Stimulated activated naive CD8-positive, alpha-beta T cell treated with anti-CD3 and anti-CD28 coated beads, Interleukin-15, amount 100 ng/mL, for 72 hours (primary cell): Measurements from ENCODE around the gene CNTNAP4.
A peak's percentile ranks its signal among the peaks of the same experiment; 100 is the strongest.

Experiments used
- ATAC-seq: fragments of 150-1000 bp; cut with Tn5 transposase; 2 replicates; pipeline ENCODE4 v1.10.0; 2021; ENCODE audit warnings: mild to moderate bottlenecking, moderate library complexity
- DNase-seq, 2 donors: peaks; one replicate each; pipeline ENCODE4 v3.0.0; 2021 to 2022
- H3K27ac Mint-ChIP-seq, 2 donors: one replicate each; pipeline ENCODE4 v1.8.0; 2022; ENCODE audit warnings: mild to moderate bottlenecking in 2 of 2, mixed read lengths in 2 of 2, moderate library complexity in 2 of 2
- H3K27me3 Mint-ChIP-seq: one replicate; pipeline ENCODE4 v1.8.0; 2022; ENCODE audit warnings: mixed read lengths
- H3K4me1 Mint-ChIP-seq: one replicate; pipeline ENCODE4 v1.8.0; 2022; ENCODE audit warnings: mild to moderate bottlenecking, mixed read lengths
- H3K4me3 Mint-ChIP-seq, 2 donors: one replicate each; pipeline ENCODE4 v1.8.0; 2022; ENCODE audit warnings: mild to moderate bottlenecking in 2 of 2, mixed read lengths in 2 of 2, moderate library complexity in 1 of 2
- H3K9me3 Mint-ChIP-seq, 2 donors: one replicate each; pipeline ENCODE4 v1.8.0; 2022; ENCODE audit warnings: mixed read lengths in 2 of 2

CNTNAP4 gene

DNA sequence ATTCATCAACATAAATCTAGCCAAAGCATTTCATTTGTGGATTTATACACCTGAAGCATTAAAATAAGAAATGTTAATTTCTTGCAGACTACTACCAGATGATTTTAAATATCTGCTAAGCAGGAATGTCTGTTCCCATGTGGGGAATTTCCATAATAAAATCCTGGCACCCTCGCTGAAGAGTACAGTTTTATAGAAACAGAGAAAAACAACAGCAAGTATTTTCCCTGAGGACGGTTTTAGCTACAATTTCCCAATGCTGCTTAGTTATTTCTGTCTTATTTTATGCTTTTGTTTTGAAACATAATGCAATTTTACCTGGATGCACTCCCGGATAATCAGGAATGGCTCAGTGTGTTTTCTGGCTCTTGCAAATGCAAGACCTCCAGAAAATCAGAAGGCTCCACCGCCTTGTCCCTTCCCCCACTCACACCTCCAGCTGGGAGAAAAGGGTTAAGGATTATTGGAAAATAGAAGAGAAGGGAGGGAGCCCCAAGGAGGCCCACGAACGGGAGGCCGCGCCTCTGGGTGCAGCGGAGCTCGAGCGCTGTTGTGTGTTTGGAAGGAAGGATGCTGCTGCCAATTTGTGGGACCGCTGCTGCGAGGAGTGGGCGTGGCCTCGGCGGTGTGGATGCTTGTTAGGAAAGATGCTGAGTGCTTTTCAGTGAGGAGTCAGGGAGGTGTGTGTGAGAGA lies at the start of gene CNTNAP4:
Gene CNTNAP4 (plus strand): TSS at position 657 of the 694 bp plus-strand sequence. CDS start 262 bp downstream, outside the sequence.
- Mint-ChIP-seq H3K4me3 (no peak within 1 kb of the TSS), H3K27me3 (peaks cover 15% of the 10 kb centered on the region), H3K9me3 (peaks cover 5 to 8% of the 10 kb centered on the region in 2 donors), H3K27ac (peak within 1 kb of the TSS in 1 of 2 donors; percentile 39), H3K4me1 (no peaks in the 10 kb centered on the region)
- ATAC-seq, result no peak
- DNase-seq, result no peak

DNA sequence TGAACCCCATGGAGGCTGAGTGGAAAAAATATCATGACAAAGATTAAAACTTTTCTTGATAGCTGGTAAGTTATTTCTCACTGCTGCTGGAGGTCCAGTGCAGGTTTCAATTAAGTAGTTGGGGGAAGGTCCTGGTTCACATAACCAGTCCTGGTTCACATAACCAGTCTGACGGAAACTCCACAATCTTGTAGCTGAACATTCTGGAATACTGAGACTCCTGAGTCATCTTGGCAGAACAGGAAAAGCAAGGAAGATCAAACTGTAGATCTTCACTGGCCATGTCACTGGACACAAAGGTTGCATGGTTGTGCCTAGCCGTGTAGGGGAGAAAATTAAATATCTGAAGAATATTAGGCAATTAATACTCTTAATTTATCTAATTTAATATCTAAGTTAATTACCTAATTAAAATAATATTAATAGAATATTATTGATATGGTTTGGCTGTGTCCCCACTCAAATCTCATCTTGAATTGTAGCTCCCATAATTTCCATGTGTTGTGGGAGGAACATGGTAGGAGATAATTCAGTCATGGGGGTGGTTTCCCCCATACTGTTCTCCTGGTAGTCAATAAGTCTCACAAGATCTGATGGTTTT lies 48.6 kb upstream of the CNTNAP4 start:
- Mint-ChIP-seq H3K27me3 (no peaks in the 10 kb centered on the region), H3K27ac (no peak overlapping the region), H3K4me3 (no peak overlapping the region), H3K9me3 (peaks cover 8 to 11% of the 10 kb centered on the region in 2 donors), H3K4me1 (no peaks in the 10 kb centered on the region)
- DNase-seq (no peak), ATAC-seq (no peak)

DNA sequence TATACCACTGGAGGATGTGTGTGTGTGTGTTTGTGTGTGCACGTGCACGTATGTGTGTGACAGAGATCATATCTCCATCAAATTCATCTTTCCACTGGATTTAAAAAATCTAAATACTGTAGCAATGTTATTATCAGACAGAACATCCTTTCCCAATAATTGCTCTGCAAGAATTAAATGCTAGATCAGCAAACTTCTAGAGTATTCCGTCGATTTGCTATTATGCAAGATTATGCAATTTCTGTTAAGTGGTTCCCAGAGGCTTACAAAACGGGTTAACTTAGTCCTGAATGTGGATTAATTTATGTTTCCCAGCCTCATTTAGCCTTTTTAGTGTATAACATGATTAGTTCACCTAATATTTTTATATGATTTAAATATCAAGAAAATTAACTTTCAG lies 44.5 kb upstream of the CNTNAP4 start:
- no peak overlapping the region for H3K4me3 Mint-ChIP-seq
- H3K27me3 Mint-ChIP-seq, result no peaks in the 10 kb centered on the region
- no peak overlapping the region for H3K27ac Mint-ChIP-seq

DNA sequence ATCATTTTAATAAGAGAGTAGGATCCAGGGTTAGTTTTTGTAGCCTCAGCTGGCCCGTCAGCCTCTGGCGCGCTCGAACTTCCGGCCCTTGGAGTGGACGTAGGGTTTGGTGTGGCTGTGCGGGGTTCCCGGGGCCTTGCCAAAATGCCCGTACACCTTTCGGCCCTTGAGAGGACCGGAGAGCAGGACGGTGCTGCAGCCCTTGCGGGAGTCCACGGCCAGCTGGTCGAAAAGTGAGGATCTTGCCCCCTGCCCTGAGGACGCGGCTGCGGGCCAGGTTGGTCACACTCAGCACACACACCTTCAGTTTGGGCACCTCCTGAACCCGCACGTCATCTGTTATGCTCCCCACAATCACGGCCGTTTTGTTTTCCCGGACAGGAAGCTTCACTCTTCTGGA lies 42.2 kb upstream of the CNTNAP4 start:
- ATAC-seq (no peak), DNase-seq (no peak)
- H3K4me3 Mint-ChIP-seq, result no peak overlapping the region
- H3K27ac Mint-ChIP-seq, result no peak overlapping the region
- H3K9me3 Mint-ChIP-seq, result peaks cover 7 to 14% of the 10 kb centered on the region in 2 donors
- no peaks in the 10 kb centered on the region for H3K27me3 Mint-ChIP-seq
- H3K4me1 Mint-ChIP-seq, result no peaks in the 10 kb centered on the region

More for the DNA sequence above, 44.5 kb upstream of the CNTNAP4 start:
- no peaks in the 10 kb centered on the region for H3K4me1 Mint-ChIP-seq
- peaks cover 11 to 14% of the 10 kb centered on the region in 2 donors for H3K9me3 Mint-ChIP-seq
- ATAC-seq (no peak), DNase-seq (no peak)

DNA sequence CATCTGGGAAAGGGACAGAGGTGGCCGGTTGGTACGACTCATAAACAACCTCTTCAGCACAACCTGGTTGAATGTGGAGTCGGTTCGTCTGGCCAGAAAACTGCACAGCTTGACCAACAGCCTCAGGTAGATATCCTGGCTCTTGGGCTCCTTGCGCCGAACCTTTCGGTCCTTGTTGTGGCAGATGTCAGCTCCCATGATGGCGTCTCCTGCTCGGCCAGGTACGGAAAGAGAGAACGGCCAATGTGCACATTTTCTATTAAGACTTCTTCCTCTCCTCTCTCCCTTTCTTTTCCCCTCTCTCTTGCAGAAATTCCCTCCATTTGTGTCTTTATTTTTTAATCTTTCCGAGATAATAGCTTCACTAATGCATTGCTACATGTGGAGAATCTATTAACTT lies 41.8 kb upstream of the CNTNAP4 start:
- Mint-ChIP-seq H3K9me3 (peaks cover 7 to 14% of the 10 kb centered on the region in 2 donors), H3K27ac (no peak overlapping the region), H3K4me1 (no peaks in the 10 kb centered on the region), H3K27me3 (no peaks in the 10 kb centered on the region), H3K4me3 (no peak overlapping the region)
- DNase-seq (no peak), ATAC-seq (no peak)

DNA sequence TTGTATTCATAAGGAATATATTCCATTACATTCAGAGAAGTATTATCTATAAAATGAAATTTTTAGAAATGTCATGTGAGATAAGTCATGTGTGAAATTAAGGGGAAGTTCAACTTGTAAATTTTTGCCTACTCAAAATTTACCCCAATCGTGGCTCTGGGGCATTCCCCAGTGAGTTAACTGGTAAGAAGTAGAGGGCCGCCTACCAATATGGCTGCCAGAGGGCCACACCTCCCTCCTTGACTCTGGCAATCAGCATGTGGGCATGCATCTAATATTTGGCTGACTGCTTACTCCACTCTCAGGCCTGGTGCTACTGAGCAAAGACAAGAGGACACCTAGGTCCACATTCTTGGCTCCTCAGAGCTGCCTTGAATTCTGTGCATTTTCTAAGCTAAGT lies 39.7 kb upstream of the CNTNAP4 start:
- ATAC-seq, result no peak
- no peak overlapping the region for H3K4me3 Mint-ChIP-seq
- no peaks in the 10 kb centered on the region for H3K27me3 Mint-ChIP-seq
- H3K27ac Mint-ChIP-seq, result no peak overlapping the region
- no peak for DNase-seq
- H3K9me3 Mint-ChIP-seq, result peaks cover 0 to 6% of the 10 kb centered on the region in 2 donors
- H3K4me1 Mint-ChIP-seq, result no peaks in the 10 kb centered on the region

- no peak for DNase-seq
- H3K27ac Mint-ChIP-seq, result no peak overlapping the region
- H3K27me3 Mint-ChIP-seq, result no peaks in the 10 kb centered on the region
- no peaks in the 10 kb centered on the region for H3K4me1 Mint-ChIP-seq
- ATAC-seq, result no peak
- peaks cover 0 to 6% of the 10 kb centered on the region in 2 donors for H3K9me3 Mint-ChIP-seq
- H3K4me3 Mint-ChIP-seq, result no peak overlapping the region
Measured at GRCh38 chr16:76241755-76242154, 35.4 kb upstream of the CNTNAP4 start.

GRCh38 chr16:76243620-76244019 lies 33.6 kb upstream of the CNTNAP4 start:
- peaks cover 5 to 15% of the 10 kb centered on the region in 2 donors for H3K9me3 Mint-ChIP-seq
- ATAC-seq (no peak), DNase-seq (no peak)
- no peaks in the 10 kb centered on the region for H3K27me3 Mint-ChIP-seq
- H3K27ac Mint-ChIP-seq, result no peak overlapping the region
- H3K4me1 Mint-ChIP-seq, result no peaks in the 10 kb centered on the region
- no peak overlapping the region for H3K4me3 Mint-ChIP-seq

- Mint-ChIP-seq H3K27ac (no peak overlapping the region), H3K4me3 (no peak overlapping the region), H3K27me3 (no peaks in the 10 kb centered on the region), H3K9me3 (peaks cover 5 to 16% of the 10 kb centered on the region in 2 donors), H3K4me1 (no peaks in the 10 kb centered on the region)
- DNase-seq (no peak), ATAC-seq (no peak)
Measured at GRCh38 chr16:76246587-76246986, 30.6 kb upstream of the CNTNAP4 start.

DNA sequence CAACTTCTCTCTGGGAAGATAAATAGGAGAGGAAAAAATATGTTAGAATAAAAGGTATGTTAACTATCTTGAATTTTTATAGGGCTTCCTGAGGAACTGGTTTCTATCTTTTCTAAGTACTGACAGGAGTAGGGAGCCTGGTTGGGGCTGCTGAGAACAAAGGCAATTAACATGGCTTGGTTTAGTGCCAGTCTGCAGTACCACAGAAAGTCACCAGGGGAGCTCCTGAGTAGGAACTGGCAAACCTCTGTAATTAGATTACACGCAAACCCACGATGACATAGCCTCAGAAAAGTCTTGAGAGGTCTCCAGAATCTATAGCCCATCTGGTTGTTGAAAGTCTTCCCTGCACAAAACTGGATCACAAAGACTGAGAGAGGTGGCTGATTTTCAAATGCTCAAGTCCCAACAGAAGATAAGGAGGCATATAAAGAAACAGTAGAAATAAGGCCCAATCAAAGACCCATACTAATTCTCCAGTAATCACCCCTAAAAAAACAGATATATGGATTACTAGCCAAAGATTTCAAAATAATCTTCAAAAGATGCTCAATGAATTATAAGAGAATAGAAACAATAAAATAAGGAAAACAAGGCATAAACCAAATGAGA lies 11.7 kb upstream of the CNTNAP4 start:
- Mint-ChIP-seq H3K27ac (no peak overlapping the region), H3K27me3 (no peaks in the 10 kb centered on the region), H3K4me1 (no peaks in the 10 kb centered on the region), H3K9me3 (peaks cover 6 to 11% of the 10 kb centered on the region in 2 donors), H3K4me3 (no peak overlapping the region)
- no peak for ATAC-seq
- DNase-seq, result peak; percentile 1 to 15

DNA sequence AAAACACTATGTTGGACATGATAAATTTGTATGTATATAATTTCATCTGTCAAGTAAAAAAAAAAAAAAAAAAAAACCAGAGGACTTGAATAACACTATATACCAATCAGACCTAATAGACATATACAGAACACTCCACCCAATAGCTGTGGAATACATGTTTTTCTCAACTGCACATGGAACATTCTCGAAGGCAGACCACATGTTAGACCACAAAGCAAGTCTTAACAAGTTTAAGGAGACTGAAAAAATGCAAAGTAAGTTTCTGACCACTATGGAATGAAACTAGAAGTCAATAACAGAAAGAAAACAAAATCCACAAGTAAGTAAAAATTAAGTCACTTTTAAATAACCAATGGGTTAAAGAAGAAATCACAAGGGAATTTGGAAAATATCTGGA lies 8.4 kb upstream of the CNTNAP4 start:
- Mint-ChIP-seq H3K27ac (no peak overlapping the region), H3K27me3 (no peaks in the 10 kb centered on the region), H3K4me3 (no peak overlapping the region), H3K4me1 (no peaks in the 10 kb centered on the region), H3K9me3 (peaks cover 10 to 20% of the 10 kb centered on the region in 2 donors)
- no peak for ATAC-seq
- DNase-seq, result no peak

- no peaks in the 10 kb centered on the region for H3K4me1 Mint-ChIP-seq
- no peak overlapping the region for H3K4me3 Mint-ChIP-seq
- DNase-seq (no peak), ATAC-seq (no peak)
- peaks cover 15% of the 10 kb centered on the region for H3K27me3 Mint-ChIP-seq
- peaks cover 1 to 5% of the 10 kb centered on the region in 2 donors for H3K9me3 Mint-ChIP-seq
- no peak overlapping the region for H3K27ac Mint-ChIP-seq
Measured at GRCh38 chr16:76277460-76278030, 344 bp downstream of the CNTNAP4 start.

DNA sequence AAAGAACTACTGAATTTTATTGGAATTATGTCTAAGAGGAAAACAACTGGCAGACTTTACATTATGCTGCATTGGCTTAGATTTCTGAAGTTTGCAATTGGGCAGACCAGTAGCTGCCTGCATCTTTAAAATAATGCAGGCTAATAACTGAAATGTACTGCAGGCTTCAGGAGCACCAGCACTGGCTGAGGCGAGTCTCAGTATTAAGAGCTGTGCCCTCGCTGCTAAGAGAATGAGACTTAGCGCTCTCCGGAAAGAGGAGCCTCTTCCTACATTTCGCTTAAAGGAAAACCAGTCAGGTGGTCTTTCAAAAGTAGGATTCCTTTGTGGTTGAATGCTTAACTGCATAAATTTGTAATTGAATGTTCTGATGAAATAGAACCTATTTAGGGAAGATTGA lies 885 bp downstream of the CNTNAP4 start:
- no peak overlapping the region for H3K4me3 Mint-ChIP-seq
- H3K27me3 Mint-ChIP-seq, result peaks cover 15% of the 10 kb centered on the region
- H3K4me1 Mint-ChIP-seq, result no peaks in the 10 kb centered on the region
- DNase-seq, result no peak
- no peak for ATAC-seq
- H3K27ac Mint-ChIP-seq, result no peak overlapping the region
- H3K9me3 Mint-ChIP-seq, result peaks cover 0 to 5% of the 10 kb centered on the region in 2 donors

- DNase-seq (no peak), ATAC-seq (no peak)
- no peak overlapping the region for H3K27ac Mint-ChIP-seq
- H3K4me3 Mint-ChIP-seq, result no peak overlapping the region
- no peaks in the 10 kb centered on the region for H3K4me1 Mint-ChIP-seq
- H3K27me3 Mint-ChIP-seq, result peaks cover 15% of the 10 kb centered on the region
- peaks cover 0 to 5% of the 10 kb centered on the region in 2 donors for H3K9me3 Mint-ChIP-seq
Measured at GRCh38 chr16:76278980-76279379, 1.8 kb downstream of the CNTNAP4 start.

- DNase-seq, result no peak
- Mint-ChIP-seq H3K27ac (no peak overlapping the region), H3K27me3 (peaks cover 15% of the 10 kb centered on the region), H3K4me1 (no peaks in the 10 kb centered on the region), H3K4me3 (no peak overlapping the region), H3K9me3 (peaks cover 0 to 5% of the 10 kb centered on the region in 2 donors)
- no peak for ATAC-seq
Measured at GRCh38 chr16:76280421-76281215, 3.4 kb downstream of the CNTNAP4 start.
